NCI-H1436 treated with DMSO at 0.1 percent for 48 hours (cell line): Measurements from ENCODE around the gene NPSR1.
"Not testable (repeated sequence)": the region's sequence is repeated elsewhere in the genome, so short reads cannot be mapped to it uniquely, and the experiment has no call there.

ENCODE experiments used
- DNase-seq: peaks from one replicate; lab custom pipeline; 2025; lab: John Stamatoyannopoulos, UW

Gene NPSR1

GRCh38 chr7:34835901-34836600, 178.0 kb downstream of the NPSR1 start:
- no peak for DNase-seq

- DNase-seq, result no peak
Observed at GRCh38 chr7:34837316-34837715, 179.3 kb downstream of the NPSR1 start.

- no peak for DNase-seq
Observed at GRCh38 chr7:34837801-34838201, 179.8 kb downstream of the NPSR1 start.

- no peak for DNase-seq
Observed at GRCh38 chr7:34838329-34838728, 180.3 kb downstream of the NPSR1 start.

- DNase-seq, result no peak
Observed at GRCh38 chr7:34839645-34840044, 181.6 kb downstream of the NPSR1 start.

GRCh38 chr7:34840176-34840785, 182.3 kb downstream of the NPSR1 start:
- DNase-seq, result no peak

GRCh38 chr7:34841326-34841725, 183.3 kb downstream of the NPSR1 start:
- DNase-seq, result no peak

- no peak for DNase-seq
Observed at GRCh38 chr7:34842782-34843181, 184.8 kb downstream of the NPSR1 start.

GRCh38 chr7:34844406-34844805, 186.4 kb downstream of the NPSR1 start:
- DNase-seq, result no peak

- no peak for DNase-seq
Observed at GRCh38 chr7:34844936-34845665, 187.1 kb downstream of the NPSR1 start.

- DNase-seq, result no peak
Observed at GRCh38 chr7:34845666-34846361, 187.8 kb downstream of the NPSR1 start.

- DNase-seq, result no peak
Observed at GRCh38 chr7:34846976-34847375, 189.0 kb downstream of the NPSR1 start.

GRCh38 chr7:34848670-34849069, 190.7 kb downstream of the NPSR1 start:
- DNase-seq, result no peak

- no peak for DNase-seq
Observed at GRCh38 chr7:34849163-34849960, 191.3 kb downstream of the NPSR1 start.

GRCh38 chr7:34849986-34850385, 192.0 kb downstream of the NPSR1 start:
- DNase-seq, result no peak

GRCh38 chr7:34850681-34851080, 192.7 kb downstream of the NPSR1 start:
- DNase-seq, result no peak

- no peak for DNase-seq
Observed at GRCh38 chr7:34851431-34851830, 193.4 kb downstream of the NPSR1 start.

GRCh38 chr7:34858444-34858843, 200.4 kb downstream of the NPSR1 start:
- DNase-seq, result not testable (repeated sequence)

GRCh38 chr7:34859281-34859680, 201.3 kb downstream of the NPSR1 start:
- DNase-seq, result not testable (repeated sequence)

GRCh38 chr7:34866222-34866621, 208.2 kb downstream of the NPSR1 start:
- DNase-seq, result not testable (repeated sequence)

- not testable (repeated sequence) for DNase-seq
Observed at GRCh38 chr7:34867341-34867740, 209.3 kb downstream of the NPSR1 start.

- DNase-seq, result not testable (repeated sequence)
Observed at GRCh38 chr7:34868602-34869001, 210.6 kb downstream of the NPSR1 start.
